Mesendoderm (in vitro differentiated cells): ENCODE measurements around the gene RAB44.

ENCODE experiments used
- DNase-seq: peaks from one replicate; pipeline ENCODE4 v3.0.0; 2013
- H2AK5ac ChIP-seq: 2 replicates; pipeline ENCODE4 v1.6.1; 2013; ENCODE audit warnings: low read length, inconsistent platforms
- H2BK120ac ChIP-seq: 2 replicates; pipeline ENCODE4 v1.6.1; 2013; ENCODE audit warnings: low read depth, mild to moderate bottlenecking, low read length, moderate library complexity, mixed read lengths
- H2BK15ac ChIP-seq: replicated peaks from 2 replicates; pipeline ENCODE4 v1.6.1; 2013; ENCODE audit warnings: low read depth, mild to moderate bottlenecking, moderate library complexity
- H2BK5ac ChIP-seq: 2 replicates; pipeline ENCODE4 v1.6.1; 2013; ENCODE audit warnings: low read length, inconsistent platforms
- H3K18ac ChIP-seq: 2 replicates; pipeline ENCODE4 v1.6.1; 2013; ENCODE audit warnings: mild to moderate bottlenecking, low read length, mixed read lengths
- H3K23ac ChIP-seq: one replicate; pipeline ENCODE4 v1.6.1; 2013; ENCODE audit warnings: low read length
- H3K27ac ChIP-seq: 2 replicates; pipeline ENCODE4 v1.5.1; 2013; ENCODE audit warnings: low read depth, mild to moderate bottlenecking, inconsistent platforms, low read length, moderate library complexity
- H3K27me3 ChIP-seq: 2 replicates; pipeline ENCODE4 v1.6.1; 2013; ENCODE audit warnings: low read length, control low read depth, mild to moderate bottlenecking, inconsistent platforms; ENCODE audit not compliant: insufficient read depth, poor library complexity
- H3K36me3 ChIP-seq: 2 replicates; pipeline ENCODE4 v1.6.1; 2013; ENCODE audit warnings: low read length, inconsistent platforms; ENCODE audit not compliant: control insufficient read depth, insufficient read depth
- H3K4ac ChIP-seq: one replicate; pipeline ENCODE4 v1.6.1; 2013; ENCODE audit warnings: low read depth, mild to moderate bottlenecking, low read length, moderate library complexity
- H3K4me1 ChIP-seq: 2 replicates; pipeline ENCODE4 v1.6.1; 2013; ENCODE audit warnings: low read depth, low read length, inconsistent platforms; ENCODE audit not compliant: control insufficient read depth
- H3K4me2 ChIP-seq: 2 replicates; pipeline ENCODE4 v1.6.1; 2013; ENCODE audit warnings: low read length
- H3K4me3 ChIP-seq: 2 replicates; pipeline ENCODE4 v1.5.1; 2013; ENCODE audit warnings: mild to moderate bottlenecking, low read length
- H3K56ac ChIP-seq: one replicate; pipeline ENCODE4 v1.6.1; 2013; ENCODE audit warnings: low read length
- H3K79me1 ChIP-seq: 2 replicates; pipeline ENCODE4 v1.6.1; 2013; ENCODE audit warnings: low read length, inconsistent platforms
- H3K79me2 ChIP-seq: 2 replicates; pipeline ENCODE4 v1.6.1; 2013; ENCODE audit warnings: mild to moderate bottlenecking, low read length; ENCODE audit not compliant: control insufficient read depth, insufficient read depth
- H3K9ac ChIP-seq: 2 replicates; pipeline ENCODE4 v1.6.1; 2013; ENCODE audit warnings: low read length, inconsistent platforms
- H4K5ac ChIP-seq: one replicate; pipeline ENCODE4 v1.6.1; 2013; ENCODE audit warnings: low read length
- H4K8ac ChIP-seq: one replicate; pipeline ENCODE4 v1.6.1; 2013; ENCODE audit warnings: low read depth, mild to moderate bottlenecking, control low read depth, low read length, moderate library complexity
- WGBS: extraction: QIAGEN DNeasy Blood & Tissue Kit; methylation state at CpG from one replicate; pipeline ENCODE4 v1.1.7; 2013; ENCODE audit warnings: low lambda C conversion rate, missing lambda C conversion rate; ENCODE audit not compliant: insufficient coverage; ENCODE audit errors: extremely low coverage; 5-methylcytosine and 5-hydroxymethylcytosine counted together

The RAB44 gene

DNA sequence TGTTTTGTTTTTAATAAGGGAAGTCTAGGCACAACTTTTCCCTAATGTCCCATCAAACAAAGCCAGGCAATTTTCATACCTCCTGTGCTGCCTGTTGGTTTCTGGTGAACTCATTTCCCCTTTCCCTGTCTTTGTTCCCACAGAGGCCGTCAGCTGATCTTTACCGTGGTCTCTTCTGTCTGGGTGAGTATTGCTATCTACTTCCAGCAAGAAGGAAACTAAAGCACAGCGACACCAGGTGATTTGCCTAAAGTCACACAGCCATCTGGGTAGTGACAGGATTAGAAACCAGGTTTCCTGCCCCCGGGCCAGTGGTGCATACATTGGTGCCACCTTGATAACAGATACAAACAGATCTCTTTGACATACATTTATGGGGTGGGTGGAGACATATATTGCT lies 59.6 kb downstream of the RAB44 start:
- Histone ChIP-seq H3K36me3 (no peaks in the 10 kb centered on the region), H3K4me2 (no peak overlapping the region), H3K27ac (no peak overlapping the region), H3K4ac (no peak overlapping the region), H4K8ac (no peak overlapping the region), H2BK15ac (no peak overlapping the region), H2BK5ac (no peak overlapping the region), H3K56ac (no peak overlapping the region), H3K4me1 (no peaks in the 10 kb centered on the region), H3K79me1 (no peaks in the 10 kb centered on the region), H2AK5ac (no peak overlapping the region), H3K18ac (no peak overlapping the region), H4K5ac (no peak overlapping the region), H2BK120ac (no peak overlapping the region), H3K9ac (no peak overlapping the region), H3K4me3 (no peak overlapping the region), H3K23ac (no peak overlapping the region), H3K27me3 (no peaks in the 10 kb centered on the region), H3K79me2 (no peaks in the 10 kb centered on the region)
- no peak for DNase-seq
- no CpG with 5 or more reads among the region's 4 CpGs for WGBS

DNA sequence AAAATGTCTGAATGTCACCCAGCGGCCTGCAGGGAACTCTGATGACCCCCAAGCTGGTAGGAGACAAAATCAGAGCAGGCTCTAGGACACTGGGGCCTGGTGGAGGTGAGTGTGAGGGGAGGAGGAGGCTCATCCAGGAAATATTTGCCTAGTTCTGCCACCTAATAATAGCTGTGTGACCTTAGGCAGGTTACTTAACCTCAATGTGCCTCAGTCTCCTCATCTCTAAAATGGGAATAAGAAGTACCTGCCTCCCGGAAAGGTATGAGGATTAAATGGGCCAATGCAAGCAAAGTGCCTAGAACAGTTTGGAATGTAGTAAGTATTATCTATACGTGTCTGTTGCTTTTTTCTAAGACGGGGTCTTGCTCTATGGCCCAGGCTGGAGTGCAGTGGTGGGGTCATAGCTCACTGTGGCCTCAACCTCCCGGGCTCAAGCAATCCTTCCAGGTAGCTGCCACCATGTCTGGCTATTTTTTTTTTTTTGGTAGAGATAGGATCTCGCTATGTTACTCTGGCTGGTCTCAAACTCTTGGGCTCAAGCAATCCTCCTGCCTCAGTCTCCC lies 60.4 kb downstream of the RAB44 start:
- no peaks in the 10 kb centered on the region for H3K27me3 ChIP-seq
- H3K4me2 ChIP-seq: no peak overlapping the region
- no peak overlapping the region for H2BK15ac ChIP-seq
- no CpG with 5 or more reads among the region's 6 CpGs for WGBS
- no peak overlapping the region for H2AK5ac ChIP-seq
- no peak overlapping the region for H2BK5ac ChIP-seq
- no peaks in the 10 kb centered on the region for H3K36me3 ChIP-seq
- no peaks in the 10 kb centered on the region for H3K4me1 ChIP-seq
- H3K18ac ChIP-seq: no peak overlapping the region
- H4K8ac ChIP-seq: no peak overlapping the region
- no peak overlapping the region for H3K56ac ChIP-seq
- no peak overlapping the region for H2BK120ac ChIP-seq
- H3K4ac ChIP-seq: no peak overlapping the region
- H3K79me2 ChIP-seq: no peaks in the 10 kb centered on the region
- no peak overlapping the region for H4K5ac ChIP-seq
- no peak overlapping the region for H3K9ac ChIP-seq
- no peak for DNase-seq
- no peak overlapping the region for H3K27ac ChIP-seq
- H3K79me1 ChIP-seq: no peaks in the 10 kb centered on the region
- H3K4me3 ChIP-seq: no peak overlapping the region
- H3K23ac ChIP-seq: no peak overlapping the region

DNA sequence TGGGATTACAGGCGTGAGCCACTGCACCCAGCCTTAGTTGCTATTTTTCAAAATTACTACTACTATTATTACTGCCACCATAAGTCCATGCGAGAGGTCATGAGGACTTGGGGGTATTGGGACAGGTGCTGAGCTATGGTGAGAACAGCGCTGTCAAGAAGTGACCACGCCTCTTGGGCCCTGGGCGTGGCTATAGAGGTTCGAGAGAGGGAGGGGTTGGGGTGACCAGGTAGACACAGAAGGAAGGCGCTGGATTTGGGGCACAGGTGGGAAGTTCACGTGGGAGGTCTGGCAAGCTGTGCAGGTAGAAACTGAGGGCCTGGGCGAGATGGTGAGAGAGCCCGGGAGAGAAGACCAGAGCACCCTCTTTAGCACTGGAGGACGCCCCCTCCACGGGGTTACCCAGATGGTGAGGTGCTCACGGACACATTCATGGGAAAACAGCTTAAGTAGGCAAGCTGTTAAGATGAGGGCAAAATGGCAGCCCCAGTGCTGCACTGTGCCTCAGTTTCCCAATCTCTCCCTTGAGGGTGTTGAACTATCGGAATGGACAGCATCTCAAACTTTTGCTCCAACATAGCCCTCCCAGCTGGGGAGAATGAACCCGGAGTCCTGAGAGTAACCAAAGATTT lies 61.0 kb downstream of the RAB44 start:
- Histone ChIP-seq H3K79me1 (no peaks in the 10 kb centered on the region), H3K4ac (no peak overlapping the region), H3K27ac (no peak overlapping the region), H4K8ac (no peak overlapping the region), H3K36me3 (no peaks in the 10 kb centered on the region), H2BK120ac (no peak overlapping the region), H3K9ac (no peak overlapping the region), H3K4me1 (no peaks in the 10 kb centered on the region), H2BK15ac (no peak overlapping the region), H3K79me2 (no peaks in the 10 kb centered on the region), H4K5ac (no peak overlapping the region), H3K4me2 (no peak overlapping the region), H3K18ac (no peak overlapping the region), H2AK5ac (no peak overlapping the region), H3K27me3 (no peaks in the 10 kb centered on the region), H3K4me3 (no peak overlapping the region), H3K23ac (no peak overlapping the region), H2BK5ac (no peak overlapping the region), H3K56ac (no peak overlapping the region)
- DNase-seq: no peak
- no CpG with 5 or more reads among the region's 15 CpGs for WGBS

DNA sequence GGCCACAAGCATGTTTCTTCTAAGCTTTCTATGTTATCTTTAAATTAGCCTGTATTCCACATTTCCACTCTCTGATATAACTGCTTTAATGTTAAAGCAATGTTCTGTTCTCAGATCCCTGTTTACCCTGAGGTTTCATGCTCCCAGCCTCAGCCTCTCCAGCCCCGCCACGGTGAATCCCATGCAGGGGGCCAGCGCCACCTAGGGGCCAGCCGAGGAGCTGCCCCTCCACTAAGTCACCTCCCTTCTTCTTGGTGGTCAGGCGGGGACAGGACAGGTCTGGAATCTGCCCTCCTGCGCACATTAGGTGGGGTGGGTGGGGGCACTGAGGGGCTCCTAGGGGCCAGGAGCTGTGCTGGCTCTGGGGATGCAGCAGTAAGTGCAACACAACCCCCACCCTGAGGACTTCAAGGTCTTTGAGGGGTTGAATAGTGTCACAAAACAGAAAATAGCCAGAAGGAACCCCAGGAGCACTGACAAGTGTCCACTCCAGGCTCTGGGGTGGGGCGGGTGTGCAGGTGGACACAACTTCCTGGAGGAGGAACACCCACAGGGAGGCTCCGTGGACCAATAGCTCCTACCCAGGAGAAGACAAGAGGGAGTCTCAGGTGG lies 61.6 kb downstream of the RAB44 start:
- peak; percentile 73 for DNase-seq
- Histone ChIP-seq H3K23ac (no peak overlapping the region), H4K5ac (no peak overlapping the region), H3K18ac (no peak overlapping the region), H3K36me3 (no peaks in the 10 kb centered on the region), H2BK5ac (no peak overlapping the region), H3K56ac (no peak overlapping the region), H3K9ac (no peak overlapping the region), H3K27ac (no peak overlapping the region), H4K8ac (no peak overlapping the region), H3K79me2 (no peaks in the 10 kb centered on the region), H2BK120ac (no peak overlapping the region), H2AK5ac (no peak overlapping the region), H3K79me1 (no peaks in the 10 kb centered on the region), H3K4ac (no peak overlapping the region), H3K27me3 (no peaks in the 10 kb centered on the region), H3K4me2 (no peak overlapping the region), H3K4me1 (no peaks in the 10 kb centered on the region), H3K4me3 (no peak overlapping the region), H2BK15ac (no peak overlapping the region)
- WGBS: no CpG with 5 or more reads among the region's 8 CpGs

DNA sequence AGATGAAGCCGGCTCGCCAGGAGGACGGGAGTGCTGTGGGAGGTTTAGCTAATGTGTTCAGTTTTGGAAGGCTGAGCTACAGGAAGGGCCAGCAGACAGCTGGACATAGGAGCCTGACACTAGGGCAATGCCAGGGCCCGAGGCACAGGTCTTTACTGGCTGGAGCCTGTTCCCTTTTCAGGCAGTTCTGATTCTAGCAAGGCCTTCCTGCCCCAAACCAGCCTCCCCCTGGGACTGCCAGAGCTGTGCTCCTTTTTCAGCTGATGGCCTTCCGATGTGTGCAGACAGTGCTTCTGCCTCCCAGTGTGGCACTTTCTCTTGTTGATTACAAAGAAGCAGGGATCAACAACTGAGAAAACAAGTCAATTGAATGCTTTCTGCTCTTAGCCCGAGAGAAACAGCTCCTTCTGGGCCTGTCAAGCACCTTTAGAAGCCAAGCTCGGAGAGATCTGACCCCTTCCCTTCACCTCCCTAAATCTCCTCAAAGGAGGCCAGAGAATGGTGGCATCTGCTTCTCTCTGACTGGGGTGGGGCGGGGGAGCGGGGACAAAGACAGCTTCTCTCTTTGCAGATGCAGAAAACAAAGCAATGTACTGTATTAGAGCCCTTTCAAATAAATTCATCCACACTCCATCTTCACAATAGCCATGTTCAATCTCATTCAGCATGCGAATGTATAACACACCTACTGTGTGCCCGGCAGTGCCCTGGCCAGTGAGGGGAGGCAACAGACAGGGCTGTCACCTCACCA lies 63.2 kb downstream of the RAB44 start:
- Histone ChIP-seq H3K79me1 (no peaks in the 10 kb centered on the region), H2AK5ac (no peak overlapping the region), H3K4me3 (no peak overlapping the region), H2BK5ac (no peak overlapping the region), H3K4ac (no peak overlapping the region), H2BK15ac (no peak overlapping the region), H3K27ac (no peak overlapping the region), H4K5ac (no peak overlapping the region), H3K56ac (no peak overlapping the region), H3K9ac (no peak overlapping the region), H3K23ac (no peak overlapping the region), H2BK120ac (no peak overlapping the region), H3K4me1 (no peaks in the 10 kb centered on the region), H4K8ac (no peak overlapping the region), H3K36me3 (no peaks in the 10 kb centered on the region), H3K27me3 (no peaks in the 10 kb centered on the region), H3K79me2 (no peaks in the 10 kb centered on the region), H3K18ac (no peak overlapping the region), H3K4me2 (no peak overlapping the region)
- no CpG with 5 or more reads among the region's 11 CpGs for whole genome bisulfite sequencing
- no peak for DNase-seq
